ENCODE data around the gene ACAP2.
A peak's percentile ranks its signal among the peaks of the same experiment; 100 is the strongest.
"Not testable (repeated sequence)": the region's sequence is repeated elsewhere in the genome, so short reads cannot be mapped to it uniquely, and the experiment has no call there.

ACAP2 gene

DNA sequence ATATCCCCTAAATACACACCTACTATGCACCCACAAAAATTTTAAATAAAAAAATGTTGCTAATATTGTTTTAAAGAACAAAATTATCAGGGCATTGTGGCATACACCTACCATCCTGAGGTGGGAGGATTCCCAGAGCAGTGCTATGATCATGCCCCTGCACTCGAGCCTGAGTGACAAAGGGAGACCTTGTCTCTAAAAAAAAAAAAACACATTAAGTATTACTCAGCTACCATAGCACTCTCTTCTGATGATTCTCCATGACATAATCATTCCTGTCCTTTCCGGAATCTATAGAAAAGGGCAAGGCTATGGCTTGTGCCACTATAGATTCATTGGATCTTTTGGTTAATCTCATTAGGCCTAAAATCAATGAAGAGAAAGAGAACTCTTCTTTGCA, 77.4 kb downstream of the ACAP2 start:
- Histone ChIP-seq H2AK5ac (ENCODE audit: low read length) (no peak overlapping the region), H2BK5ac (ENCODE audit: low read length) (no peak overlapping the region), H3K18ac (ENCODE audit: low read length) (no peak overlapping the region), H3K36me3 (ENCODE audit: control insufficient read depth, insufficient read depth, low read length) (no peaks in the 10 kb centered on the region), H4K5ac (ENCODE audit: low read length) (no peak overlapping the region), H4K8ac (ENCODE audit: low read depth, low read length) (no peak overlapping the region), H3K4me2 (ENCODE audit: low read length) (no peak overlapping the region), H3K23ac (ENCODE audit: low read length) (no peak overlapping the region), H3K4me3 (ENCODE audit: low read length) (no peak overlapping the region), H3K79me2 (ENCODE audit: control insufficient read depth, insufficient read depth, low read length) (no peaks in the 10 kb centered on the region), H2BK15ac (replicated peaks; ENCODE audit: low read depth) (no peak overlapping the region), H3K27ac (ENCODE audit: low read depth, low read length) (no peak overlapping the region), H2BK120ac (ENCODE audit: low read depth, low read length) (no peak overlapping the region), H3K4ac (ENCODE audit: low read depth, low read length) (no peak overlapping the region), H3K56ac (ENCODE audit: low read length) (no peak overlapping the region), H3K79me1 (ENCODE audit: low read length) (no peaks in the 10 kb centered on the region), H3K27me3 (ENCODE audit: insufficient read depth, low read length, poor library complexity) (no peaks in the 10 kb centered on the region), H3K9ac (ENCODE audit: low read length) (no peak overlapping the region), H3K4me1 (ENCODE audit: control insufficient read depth, low read depth, low read length) (no peaks in the 10 kb centered on the region)
- WGBS (ENCODE audit: extremely low coverage, insufficient coverage, low lambda C conversion rate) = no CpG with 5 or more reads among the region's 2 CpGs
- DNase-seq = no peak

DNA sequence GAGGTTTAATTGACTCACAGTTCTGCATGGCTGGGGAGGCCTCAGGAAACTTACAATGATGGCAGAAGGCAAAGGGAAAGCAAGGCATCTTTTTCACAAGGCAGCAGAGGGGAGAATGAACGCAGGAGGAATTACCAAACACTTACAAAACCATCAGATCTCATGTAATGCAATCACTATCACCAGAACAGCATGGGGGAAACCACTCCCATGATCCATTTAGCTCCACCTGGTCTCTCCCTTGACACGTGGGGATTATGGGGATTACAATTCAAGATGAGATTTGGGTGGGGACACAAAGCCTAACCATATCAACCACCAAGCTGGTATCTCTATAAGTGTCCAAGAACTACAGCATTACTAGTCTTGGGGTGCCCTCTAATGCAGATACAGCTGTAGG, 85.0 kb downstream of the ACAP2 start:
- H3K23ac ChIP-seq (ENCODE audit: low read length); H4K8ac ChIP-seq (ENCODE audit: low read depth, low read length); H2BK5ac ChIP-seq (ENCODE audit: low read length); H3K79me1 ChIP-seq (ENCODE audit: low read length); H3K4me2 ChIP-seq (ENCODE audit: low read length); H2AK5ac ChIP-seq (ENCODE audit: low read length); H3K36me3 ChIP-seq (ENCODE audit: control insufficient read depth, insufficient read depth, low read length); H3K4me1 ChIP-seq (ENCODE audit: control insufficient read depth, low read depth, low read length); H3K4ac ChIP-seq (ENCODE audit: low read depth, low read length); H3K27ac ChIP-seq (ENCODE audit: low read depth, low read length); H3K9ac ChIP-seq (ENCODE audit: low read length); H2BK120ac ChIP-seq (ENCODE audit: low read depth, low read length); H3K79me2 ChIP-seq (ENCODE audit: control insufficient read depth, insufficient read depth, low read length); H3K18ac ChIP-seq (ENCODE audit: low read length); H4K5ac ChIP-seq (ENCODE audit: low read length); H3K56ac ChIP-seq (ENCODE audit: low read length); H3K27me3 ChIP-seq (ENCODE audit: insufficient read depth, low read length, poor library complexity); H2BK15ac ChIP-seq (replicated peaks; ENCODE audit: low read depth); H3K4me3 ChIP-seq (ENCODE audit: low read length): not testable (repeated sequence)
- WGBS (ENCODE audit: extremely low coverage, insufficient coverage, low lambda C conversion rate) = no CpG with 5 or more reads among the region's 2 CpGs
- DNase-seq = peak; percentile 54

DNA sequence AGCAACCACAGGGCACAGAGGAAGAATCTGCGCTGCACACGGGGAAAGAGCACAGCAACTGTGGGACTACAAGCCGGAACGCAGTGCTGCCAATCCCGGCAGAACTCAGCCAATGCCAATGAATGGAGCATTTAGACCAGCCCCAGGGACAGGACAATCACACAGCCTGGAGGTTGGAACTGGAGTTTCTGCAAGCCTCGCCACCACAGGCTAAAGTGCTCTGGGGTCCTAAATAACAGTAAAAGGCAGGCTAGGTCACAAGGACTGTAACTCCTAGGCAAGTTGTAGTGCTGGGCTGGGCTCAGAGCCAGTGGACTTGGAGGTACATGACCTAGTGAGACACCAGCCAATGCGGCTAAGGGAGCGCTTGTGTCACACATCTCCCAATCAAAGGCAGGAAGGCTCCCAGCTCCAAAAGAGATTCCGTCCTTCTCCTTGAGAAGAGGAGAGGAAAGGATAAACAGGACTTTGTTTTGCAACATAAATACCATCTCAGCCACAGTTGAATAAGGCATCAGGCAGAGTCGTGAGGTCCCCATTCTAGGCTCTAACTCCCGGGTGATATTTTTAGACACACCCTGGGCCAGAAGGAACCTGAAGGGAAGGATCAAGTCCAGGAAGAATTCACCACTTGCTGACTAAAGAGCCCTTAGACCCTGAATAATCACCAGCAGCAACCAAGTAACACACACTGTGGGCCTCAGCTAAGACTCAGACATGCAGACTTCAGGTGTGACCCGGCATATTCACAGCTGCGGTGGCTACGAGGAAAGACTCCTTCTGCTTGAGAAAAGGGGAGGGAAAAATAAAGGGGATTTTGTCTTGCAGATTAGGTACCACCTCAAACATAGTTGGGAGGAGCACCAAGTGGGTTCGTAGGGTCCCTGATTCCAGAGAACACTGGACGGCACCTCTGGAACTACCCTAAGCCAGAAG, 86.4 kb downstream of the ACAP2 start:
- no CpG with 5 or more reads among the region's 16 CpGs for WGBS (ENCODE audit: extremely low coverage, insufficient coverage, low lambda C conversion rate)
- Histone ChIP-seq H3K56ac (ENCODE audit: low read length) (no peak overlapping the region), H3K4me2 (ENCODE audit: low read length) (no peak overlapping the region), H2BK5ac (ENCODE audit: low read length) (no peak overlapping the region), H2BK120ac (ENCODE audit: low read depth, low read length) (no peak overlapping the region), H3K18ac (ENCODE audit: low read length) (no peak overlapping the region), H3K36me3 (ENCODE audit: control insufficient read depth, insufficient read depth, low read length) (no peaks in the 10 kb centered on the region), H3K79me1 (ENCODE audit: low read length) (peaks cover 2% of the 10 kb centered on the region), H3K79me2 (ENCODE audit: control insufficient read depth, insufficient read depth, low read length) (no peaks in the 10 kb centered on the region), H3K4ac (ENCODE audit: low read depth, low read length) (no peak overlapping the region), H3K9ac (ENCODE audit: low read length) (no peak overlapping the region), H3K27ac (ENCODE audit: low read depth, low read length) (no peak overlapping the region), H2AK5ac (ENCODE audit: low read length) (no peak overlapping the region), H3K27me3 (ENCODE audit: insufficient read depth, low read length, poor library complexity) (no peaks in the 10 kb centered on the region), H4K8ac (ENCODE audit: low read depth, low read length) (no peak overlapping the region), H4K5ac (ENCODE audit: low read length) (no peak overlapping the region), H3K4me3 (ENCODE audit: low read length) (no peak overlapping the region), H2BK15ac (replicated peaks; ENCODE audit: low read depth) (no peak overlapping the region), H3K4me1 (ENCODE audit: control insufficient read depth, low read depth, low read length) (no peaks in the 10 kb centered on the region), H3K23ac (ENCODE audit: low read length) (no peak overlapping the region)
- peak; percentile 34 for DNase-seq

DNA sequence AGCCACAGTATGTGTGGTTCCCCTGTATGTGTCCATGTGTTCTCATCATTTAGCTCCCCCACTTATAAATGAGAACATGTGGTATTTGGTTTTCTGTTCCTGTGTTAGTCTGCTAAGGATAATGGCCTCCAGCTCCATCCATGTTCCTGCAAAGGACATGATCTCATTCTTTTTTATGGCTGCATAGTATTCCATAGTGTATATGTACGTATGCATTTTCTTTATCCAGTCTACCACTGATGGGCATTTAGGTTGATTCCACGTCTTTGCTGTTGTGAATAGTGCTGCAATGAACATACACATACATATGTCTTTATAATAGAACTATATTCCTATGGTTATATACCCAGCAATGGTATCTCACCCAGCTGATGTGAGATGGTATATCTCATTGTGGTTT, 88.8 kb downstream of the ACAP2 start:
- not testable (repeated sequence) for H3K79me2 ChIP-seq (ENCODE audit: control insufficient read depth, insufficient read depth, low read length); H3K27ac ChIP-seq (ENCODE audit: low read depth, low read length); H2BK5ac ChIP-seq (ENCODE audit: low read length); DNase-seq; H3K4me3 ChIP-seq (ENCODE audit: low read length); H3K4ac ChIP-seq (ENCODE audit: low read depth, low read length); H4K5ac ChIP-seq (ENCODE audit: low read length); H2BK15ac ChIP-seq (replicated peaks; ENCODE audit: low read depth); H3K79me1 ChIP-seq (ENCODE audit: low read length); H3K18ac ChIP-seq (ENCODE audit: low read length); H3K27me3 ChIP-seq (ENCODE audit: insufficient read depth, low read length, poor library complexity); H3K4me2 ChIP-seq (ENCODE audit: low read length); H3K56ac ChIP-seq (ENCODE audit: low read length); H4K8ac ChIP-seq (ENCODE audit: low read depth, low read length); H3K9ac ChIP-seq (ENCODE audit: low read length); H3K4me1 ChIP-seq (ENCODE audit: control insufficient read depth, low read depth, low read length); H3K36me3 ChIP-seq (ENCODE audit: control insufficient read depth, insufficient read depth, low read length); H2BK120ac ChIP-seq (ENCODE audit: low read depth, low read length); H2AK5ac ChIP-seq (ENCODE audit: low read length); H3K23ac ChIP-seq (ENCODE audit: low read length)
- WGBS (ENCODE audit: extremely low coverage, insufficient coverage, low lambda C conversion rate) = no CpG with 5 or more reads among the region's 2 CpGs

DNA sequence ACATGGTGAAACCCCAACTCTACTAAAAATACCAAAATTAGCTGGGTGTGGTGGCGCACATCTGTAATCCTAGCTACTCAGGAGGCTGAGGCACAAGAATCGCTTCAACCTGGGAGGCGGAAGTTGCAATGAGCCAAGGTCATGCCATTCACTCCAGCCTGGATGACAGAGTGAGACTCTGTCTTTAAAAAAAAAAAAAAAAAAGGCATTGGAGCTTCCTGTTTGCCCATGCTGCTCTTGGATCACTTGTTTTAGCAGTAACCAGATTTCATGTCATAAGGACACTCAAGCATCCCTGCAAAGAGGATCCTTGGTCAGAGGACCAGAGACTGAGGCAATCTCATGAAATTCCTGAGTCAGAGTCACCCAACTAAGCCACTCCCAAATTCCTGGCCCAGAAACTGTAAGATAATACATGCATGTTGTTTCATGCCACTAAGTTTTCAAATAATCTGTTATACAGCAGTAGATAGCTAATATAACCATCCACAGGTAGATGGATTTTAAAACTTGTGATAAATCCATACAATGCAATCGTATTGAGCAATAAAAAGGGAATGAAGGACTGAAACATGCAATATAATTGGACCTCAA, 89.8 kb downstream of the ACAP2 start:
- DNase-seq = peak; percentile 93
- no peak overlapping the region for H2AK5ac ChIP-seq (ENCODE audit: low read length)
- no peak overlapping the region for H4K5ac ChIP-seq (ENCODE audit: low read length)
- no peak overlapping the region for H2BK5ac ChIP-seq (ENCODE audit: low read length)
- no peak overlapping the region for H3K4me3 ChIP-seq (ENCODE audit: low read length)
- no peaks in the 10 kb centered on the region for H3K4me1 ChIP-seq (ENCODE audit: control insufficient read depth, low read depth, low read length)
- H3K79me1 ChIP-seq (ENCODE audit: low read length) = peaks cover 2% of the 10 kb centered on the region
- no peak overlapping the region for H4K8ac ChIP-seq (ENCODE audit: low read depth, low read length)
- no CpG with 5 or more reads among the region's 4 CpGs for WGBS (ENCODE audit: extremely low coverage, insufficient coverage, low lambda C conversion rate)
- H3K18ac ChIP-seq (ENCODE audit: low read length) = no peak overlapping the region
- no peak overlapping the region for H3K9ac ChIP-seq (ENCODE audit: low read length)
- no peaks in the 10 kb centered on the region for H3K27me3 ChIP-seq (ENCODE audit: insufficient read depth, low read length, poor library complexity)
- H3K23ac ChIP-seq (ENCODE audit: low read length) = no peak overlapping the region
- no peak overlapping the region for H2BK120ac ChIP-seq (ENCODE audit: low read depth, low read length)
- H3K4ac ChIP-seq (ENCODE audit: low read depth, low read length) = peak overlapping the region; percentile 49
- no peaks in the 10 kb centered on the region for H3K36me3 ChIP-seq (ENCODE audit: control insufficient read depth, insufficient read depth, low read length)
- no peak overlapping the region for H3K4me2 ChIP-seq (ENCODE audit: low read length)
- H3K27ac ChIP-seq (ENCODE audit: low read depth, low read length) = no peak overlapping the region
- no peaks in the 10 kb centered on the region for H3K79me2 ChIP-seq (ENCODE audit: control insufficient read depth, insufficient read depth, low read length)
- H2BK15ac ChIP-seq (replicated peaks; ENCODE audit: low read depth) = no peak overlapping the region
- H3K56ac ChIP-seq (ENCODE audit: low read length) = no peak overlapping the region
